ENCODE measurements around the gene LIX1.

GRCh38 chr5:97163360-97163764 lies 21.0 kb upstream of the LIX1 start:
- no peak for TF ChIP-seq BACH1 (IDR thresholded peaks at IDR 0.05; ENCODE audit: low read length)
- no peak for TF ChIP-seq NRF1 (IDR thresholded peaks at IDR 0.05; ENCODE audit: low read depth, low read length)
- TF ChIP-seq SIN3A (conservative IDR thresholded peaks at IDR 0.05 in 1 of 2, IDR thresholded peaks at IDR 0.05 in 1 of 2; ENCODE audit: low read depth in 1 of 2, low read length in 2 of 2): no peak
- TF ChIP-seq, protein P1, sequence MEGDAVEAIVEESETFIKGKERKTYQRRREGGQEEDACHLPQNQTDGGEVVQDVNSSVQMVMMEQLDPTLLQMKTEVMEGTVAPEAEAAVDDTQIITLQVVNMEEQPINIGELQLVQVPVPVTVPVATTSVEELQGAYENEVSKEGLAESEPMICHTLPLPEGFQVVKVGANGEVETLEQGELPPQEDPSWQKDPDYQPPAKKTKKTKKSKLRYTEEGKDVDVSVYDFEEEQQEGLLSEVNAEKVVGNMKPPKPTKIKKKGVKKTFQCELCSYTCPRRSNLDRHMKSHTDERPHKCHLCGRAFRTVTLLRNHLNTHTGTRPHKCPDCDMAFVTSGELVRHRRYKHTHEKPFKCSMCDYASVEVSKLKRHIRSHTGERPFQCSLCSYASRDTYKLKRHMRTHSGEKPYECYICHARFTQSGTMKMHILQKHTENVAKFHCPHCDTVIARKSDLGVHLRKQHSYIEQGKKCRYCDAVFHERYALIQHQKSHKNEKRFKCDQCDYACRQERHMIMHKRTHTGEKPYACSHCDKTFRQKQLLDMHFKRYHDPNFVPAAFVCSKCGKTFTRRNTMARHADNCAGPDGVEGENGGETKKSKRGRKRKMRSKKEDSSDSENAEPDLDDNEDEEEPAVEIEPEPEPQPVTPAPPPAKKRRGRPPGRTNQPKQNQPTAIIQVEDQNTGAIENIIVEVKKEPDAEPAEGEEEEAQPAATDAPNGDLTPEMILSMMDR (IDR thresholded peaks at IDR 0.05; ENCODE audit: control extremely low read depth in 1 of 3, insufficient read depth in 1 of 3, low read depth in 1 of 3, low read length in 3 of 3): peak in 1 of 3 experiments; percentile 18; a peak in 2 of 4 replicates
